OCI-LY3 (cell line): ENCODE measurements around the gene SLC2A13.
"Not testable (repeated sequence)": the region's sequence is repeated elsewhere in the genome, so short reads cannot be mapped to it uniquely, and the experiment has no call there.

Experiments used
- H2AFZ ChIP-seq: fragments of 200-600, 300-600 bp; shearing (Covaris generic); 2 replicates; pipeline ENCODE4 v1.6.0; 2014; ENCODE audit warnings: antibody characterized with exemption, low read depth, low read length
- H3K27ac ChIP-seq: fragments of 200-600, 300-600 bp; sonication (generic); 2 replicates; pipeline ENCODE4 v1.5.1; 2014; ENCODE audit warnings: mild to moderate bottlenecking, low read length, moderate library complexity, mixed read lengths
- H3K27me3 ChIP-seq: fragments of 200-600, 300-600 bp; sonication (generic); 2 replicates; pipeline ENCODE4 v1.6.1; 2014; ENCODE audit warnings: low read depth, low read length, mixed read lengths
- H3K36me3 ChIP-seq: fragments of 200-600, 300-600 bp; sonication (generic); replicated peaks from 2 replicates; pipeline ENCODE3; 2014; ENCODE audit warnings: low read depth, low read length, mixed read lengths
- H3K4me1 ChIP-seq: fragments of 300-600, 200-600 bp; sonication (generic); 2 replicates; pipeline ENCODE4 v1.6.1; 2014; ENCODE audit warnings: low read length, mixed read lengths
- H3K4me2 ChIP-seq: fragments of 200-600, 300-600 bp; sonication (generic); 2 replicates; pipeline ENCODE4 v1.6.1; 2014; ENCODE audit warnings: low read length, mixed read lengths
- H3K4me3 ChIP-seq: fragments of 300-600, 200-600 bp; sonication (generic); 2 replicates; pipeline ENCODE4 v1.5.1; 2014; ENCODE audit warnings: antibody characterized with exemption, mild to moderate bottlenecking, low read length, moderate library complexity
- H3K79me2 ChIP-seq: fragments of 300-600, 200-600 bp; shearing (Covaris generic); 2 replicates; pipeline ENCODE4 v1.6.1; 2014; ENCODE audit warnings: mild to moderate bottlenecking, low read length, mixed read lengths
- H3K9ac ChIP-seq: fragments of 300-600, 200-600 bp; shearing (Covaris generic); 2 replicates; pipeline ENCODE4 v1.6.0; 2014; ENCODE audit warnings: mild to moderate bottlenecking, low read length, moderate library complexity
- H3K9me3 ChIP-seq: fragments of 200-600, 300-600 bp; shearing (Covaris generic); 2 replicates; pipeline ENCODE4 v1.6.1; 2014; ENCODE audit warnings: low read length, mixed read lengths; ENCODE audit not compliant: insufficient read depth
- H4K20me1 ChIP-seq: fragments of 200-600, 300-600 bp; sonication (generic); 2 replicates; pipeline ENCODE4 v1.6.1; 2016; ENCODE audit warnings: low read length, mixed read lengths; ENCODE audit not compliant: insufficient read depth
- EZH2phosphoT487 ChIP-seq: fragments of 200-600 bp; shearing (Covaris generic); IDR thresholded peaks from 2 replicates; pipeline ENCODE4 v1.6.1; 2018; ENCODE audit warnings: antibody characterized with exemption, mixed run types, low read depth
- TF ChIP-seq, protein P1 (sequence below): fragments of 200-600, 300-600 bp; sonication (generic); IDR thresholded peaks from 2 replicates; pipeline ENCODE4 v1.5.1; 2014; ENCODE audit warnings: antibody characterized with exemption, low read length, low read depth

Gene SLC2A13

GRCh38 chr12:39792938-39793337, 312.9 kb downstream of the SLC2A13 start:
- no peaks in the 10 kb centered on the region for H3K9me3 ChIP-seq
- H3K36me3 ChIP-seq = no peaks in the 10 kb centered on the region
- H3K27ac ChIP-seq = no peak overlapping the region
- H4K20me1 ChIP-seq = no peaks in the 10 kb centered on the region
- no peak overlapping the region for H2AFZ ChIP-seq
- H3K9ac ChIP-seq = no peak overlapping the region
- H3K79me2 ChIP-seq = no peaks in the 10 kb centered on the region
- H3K4me1 ChIP-seq = peaks cover 34% of the 10 kb centered on the region
- H3K4me2 ChIP-seq = no peak overlapping the region
- TF ChIP-seq EZH2phosphoT487 = no peak
- TF ChIP-seq, protein P1, sequence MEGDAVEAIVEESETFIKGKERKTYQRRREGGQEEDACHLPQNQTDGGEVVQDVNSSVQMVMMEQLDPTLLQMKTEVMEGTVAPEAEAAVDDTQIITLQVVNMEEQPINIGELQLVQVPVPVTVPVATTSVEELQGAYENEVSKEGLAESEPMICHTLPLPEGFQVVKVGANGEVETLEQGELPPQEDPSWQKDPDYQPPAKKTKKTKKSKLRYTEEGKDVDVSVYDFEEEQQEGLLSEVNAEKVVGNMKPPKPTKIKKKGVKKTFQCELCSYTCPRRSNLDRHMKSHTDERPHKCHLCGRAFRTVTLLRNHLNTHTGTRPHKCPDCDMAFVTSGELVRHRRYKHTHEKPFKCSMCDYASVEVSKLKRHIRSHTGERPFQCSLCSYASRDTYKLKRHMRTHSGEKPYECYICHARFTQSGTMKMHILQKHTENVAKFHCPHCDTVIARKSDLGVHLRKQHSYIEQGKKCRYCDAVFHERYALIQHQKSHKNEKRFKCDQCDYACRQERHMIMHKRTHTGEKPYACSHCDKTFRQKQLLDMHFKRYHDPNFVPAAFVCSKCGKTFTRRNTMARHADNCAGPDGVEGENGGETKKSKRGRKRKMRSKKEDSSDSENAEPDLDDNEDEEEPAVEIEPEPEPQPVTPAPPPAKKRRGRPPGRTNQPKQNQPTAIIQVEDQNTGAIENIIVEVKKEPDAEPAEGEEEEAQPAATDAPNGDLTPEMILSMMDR = no peak
- H3K27me3 ChIP-seq = no peaks in the 10 kb centered on the region
- no peak overlapping the region for H3K4me3 ChIP-seq

DNA sequence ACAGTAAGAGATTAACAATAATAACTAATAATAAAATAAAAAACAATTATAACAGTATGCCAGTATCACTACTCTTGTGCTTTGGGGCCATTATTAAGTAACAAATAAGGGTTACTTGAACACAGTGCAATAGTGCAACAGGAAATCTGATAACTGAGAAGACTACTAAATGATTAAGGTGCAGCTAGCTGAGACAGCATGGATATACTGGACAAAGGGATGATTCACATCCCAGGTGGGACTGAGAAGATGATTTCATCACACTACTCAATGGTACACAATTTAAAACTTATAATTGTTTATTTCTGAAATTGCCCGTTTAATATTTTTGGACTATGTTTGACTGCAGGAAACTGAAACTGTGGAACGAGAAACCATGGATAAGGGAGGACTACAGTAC, 317.6 kb downstream of the SLC2A13 start:
- Histone ChIP-seq H3K27ac (no peak overlapping the region), H3K4me3 (no peak overlapping the region), H3K79me2 (no peaks in the 10 kb centered on the region), H3K36me3 (no peaks in the 10 kb centered on the region), H4K20me1 (no peaks in the 10 kb centered on the region), H3K27me3 (no peaks in the 10 kb centered on the region), H3K9ac (no peak overlapping the region), H2AFZ (no peak overlapping the region), H3K4me1 (no peaks in the 10 kb centered on the region), H3K9me3 (no peaks in the 10 kb centered on the region), H3K4me2 (no peak overlapping the region)
- TF ChIP-seq EZH2phosphoT487 = no peak
- TF ChIP-seq, protein P1 = no peak

DNA sequence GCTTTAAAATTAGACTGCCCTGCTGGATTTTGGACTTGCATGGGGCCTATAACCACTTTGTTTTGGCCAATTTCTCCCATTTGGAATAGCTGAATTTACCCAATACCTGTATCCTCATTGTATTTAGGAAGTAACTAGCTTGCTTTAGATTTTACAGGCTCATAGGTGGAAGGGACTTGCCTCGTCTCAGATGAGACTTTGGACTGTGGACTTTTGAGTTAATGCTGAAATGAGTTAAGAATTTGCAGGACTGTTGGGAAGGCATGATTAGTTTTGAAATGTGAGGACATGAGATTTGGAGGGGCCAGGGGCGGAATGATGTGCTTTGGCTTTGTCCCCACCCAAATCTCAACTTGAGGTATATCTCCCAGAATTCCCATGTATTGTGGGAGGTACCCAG, 320.1 kb downstream of the SLC2A13 start:
- not testable (repeated sequence) for H3K4me3 ChIP-seq, H3K27me3 ChIP-seq

DNA sequence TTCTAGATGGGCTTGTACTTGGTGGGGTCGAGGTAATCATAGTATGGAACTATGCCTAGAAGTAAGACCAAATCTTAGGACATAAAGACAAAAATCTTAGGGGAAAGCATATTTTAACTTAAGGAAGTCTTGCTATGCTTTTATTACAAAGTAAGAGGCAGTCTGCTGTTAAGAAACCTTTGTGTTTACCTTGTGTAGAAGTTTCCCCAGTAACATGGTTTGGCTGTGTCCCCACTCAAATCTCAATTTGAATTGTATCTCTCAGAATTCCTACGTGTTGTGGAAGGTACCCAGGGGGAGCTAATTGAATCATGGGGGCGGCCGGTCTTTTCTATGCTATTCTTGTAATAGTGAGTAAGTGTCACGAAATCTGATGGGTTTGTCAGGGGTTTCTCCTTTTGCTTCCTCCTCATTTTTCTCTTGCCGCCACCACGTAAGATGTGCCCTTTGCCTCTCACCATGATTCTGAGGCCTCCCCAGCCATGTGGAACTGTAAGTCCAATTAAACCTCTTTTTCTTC, 323.8 kb downstream of the SLC2A13 start:
- no peaks in the 10 kb centered on the region for H3K36me3 ChIP-seq
- H3K27me3 ChIP-seq = no peaks in the 10 kb centered on the region
- peaks cover 16% of the 10 kb centered on the region for H3K4me1 ChIP-seq
- TF ChIP-seq, protein P1 = no peak
- TF ChIP-seq EZH2phosphoT487 = no peak
- no peaks in the 10 kb centered on the region for H3K79me2 ChIP-seq
- H3K27ac ChIP-seq = no peak overlapping the region
- no peak overlapping the region for H3K9ac ChIP-seq
- H4K20me1 ChIP-seq = no peaks in the 10 kb centered on the region
- no peaks in the 10 kb centered on the region for H3K9me3 ChIP-seq
- H3K4me3 ChIP-seq = no peak overlapping the region
- no peak overlapping the region for H3K4me2 ChIP-seq
- H2AFZ ChIP-seq = no peak overlapping the region

More for the DNA sequence above, 320.1 kb downstream of the SLC2A13 start:
- not testable (repeated sequence) for H4K20me1 ChIP-seq, H3K27ac ChIP-seq, H3K4me2 ChIP-seq, H2AFZ ChIP-seq, H3K9me3 ChIP-seq, H3K79me2 ChIP-seq, H3K9ac ChIP-seq, H3K4me1 ChIP-seq, H3K36me3 ChIP-seq
